ENCODE measurements around the gene B9D2.

DNA sequence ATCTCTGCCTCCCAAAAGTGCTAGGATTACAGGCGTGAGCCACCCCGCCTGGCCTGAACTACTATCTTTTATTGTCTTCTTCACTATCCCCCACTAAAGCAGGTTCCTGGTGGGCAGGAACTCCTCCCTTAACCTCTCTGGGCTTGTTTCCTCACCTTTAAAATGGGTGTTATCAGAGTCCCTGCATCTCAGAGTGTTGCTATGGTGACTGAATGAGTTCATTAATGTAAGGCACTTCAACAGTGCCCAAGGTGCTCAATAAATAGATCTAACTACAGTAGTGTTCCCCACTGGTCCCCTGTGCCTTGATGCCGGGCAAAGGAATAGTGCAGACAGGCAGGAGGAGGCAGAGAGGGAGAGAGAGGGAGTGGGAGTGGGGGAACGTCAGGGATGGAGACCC is 33.5 kb downstream of the B9D2 start:
- TF ChIP-seq POLR2A (IDR thresholded peaks at IDR 0.05) (no peak), POLR2AphosphoS5 (IDR thresholded peaks at IDR 0.05) (no peak)
- TF ChIP-seq, protein P1, sequence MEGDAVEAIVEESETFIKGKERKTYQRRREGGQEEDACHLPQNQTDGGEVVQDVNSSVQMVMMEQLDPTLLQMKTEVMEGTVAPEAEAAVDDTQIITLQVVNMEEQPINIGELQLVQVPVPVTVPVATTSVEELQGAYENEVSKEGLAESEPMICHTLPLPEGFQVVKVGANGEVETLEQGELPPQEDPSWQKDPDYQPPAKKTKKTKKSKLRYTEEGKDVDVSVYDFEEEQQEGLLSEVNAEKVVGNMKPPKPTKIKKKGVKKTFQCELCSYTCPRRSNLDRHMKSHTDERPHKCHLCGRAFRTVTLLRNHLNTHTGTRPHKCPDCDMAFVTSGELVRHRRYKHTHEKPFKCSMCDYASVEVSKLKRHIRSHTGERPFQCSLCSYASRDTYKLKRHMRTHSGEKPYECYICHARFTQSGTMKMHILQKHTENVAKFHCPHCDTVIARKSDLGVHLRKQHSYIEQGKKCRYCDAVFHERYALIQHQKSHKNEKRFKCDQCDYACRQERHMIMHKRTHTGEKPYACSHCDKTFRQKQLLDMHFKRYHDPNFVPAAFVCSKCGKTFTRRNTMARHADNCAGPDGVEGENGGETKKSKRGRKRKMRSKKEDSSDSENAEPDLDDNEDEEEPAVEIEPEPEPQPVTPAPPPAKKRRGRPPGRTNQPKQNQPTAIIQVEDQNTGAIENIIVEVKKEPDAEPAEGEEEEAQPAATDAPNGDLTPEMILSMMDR (IDR thresholded peaks at IDR 0.05 in 8 of 11, conservative IDR thresholded peaks at IDR 0.05 in 3 of 11) = no peak

All from spleen (tissue), 7 donors.